ENCODE measurements around the gene KLC3.

The KLC3 gene

GRCh38 chr19:45368127-45368526 lies 27.6 kb downstream of the KLC3 start:
- no peaks in the 10 kb centered on the region for H3K27me3 ChIP-seq
- no peak overlapping the region for H3K4me3 ChIP-seq (ENCODE audit: low read depth in 1 of 2, low read length in 1 of 2)
- peaks cover 7% of the 10 kb centered on the region for H3K36me3 ChIP-seq
- peaks cover 11 to 14% of the 10 kb centered on the region in 2 experiments for H3K4me1 ChIP-seq (ENCODE audit: control insufficient read depth in 1 of 2, insufficient read depth in 1 of 2, low read depth in 1 of 2, low read length in 1 of 2)
- H3K27ac ChIP-seq, result no peak overlapping the region
- TF ChIP-seq CTCF (IDR thresholded peaks at IDR 0.05), result no peak
- H3K9me3 ChIP-seq, result no peaks in the 10 kb centered on the region

- TF ChIP-seq CTCF (IDR thresholded peaks at IDR 0.05), result no peak
- peaks cover 11 to 14% of the 10 kb centered on the region in 2 experiments for H3K4me1 ChIP-seq (ENCODE audit: control insufficient read depth in 1 of 2, insufficient read depth in 1 of 2, low read depth in 1 of 2, low read length in 1 of 2)
- H3K4me3 ChIP-seq (ENCODE audit: low read depth in 1 of 2, low read length in 1 of 2), result no peak overlapping the region
- H3K27ac ChIP-seq, result no peak overlapping the region
- H3K36me3 ChIP-seq, result peaks cover 2% of the 10 kb centered on the region
- H3K27me3 ChIP-seq, result no peaks in the 10 kb centered on the region
- H3K9me3 ChIP-seq, result no peaks in the 10 kb centered on the region
Measured at GRCh38 chr19:45368737-45369340, 28.3 kb downstream of the KLC3 start.

- no peaks in the 10 kb centered on the region for H3K36me3 ChIP-seq
- H3K4me1 ChIP-seq (ENCODE audit: control insufficient read depth in 1 of 2, insufficient read depth in 1 of 2, low read depth in 1 of 2, low read length in 1 of 2), result peaks cover 11 to 14% of the 10 kb centered on the region in 2 experiments
- no peak for TF ChIP-seq CTCF (IDR thresholded peaks at IDR 0.05)
- H3K27ac ChIP-seq, result peak within 1 kb of the TSS; percentile 69
- H3K27me3 ChIP-seq, result no peaks in the 10 kb centered on the region
- peak within 1 kb of the TSS; percentile 58 to 91 for H3K4me3 ChIP-seq (ENCODE audit: low read depth in 1 of 2, low read length in 1 of 2)
- H3K9me3 ChIP-seq, result no peaks in the 10 kb centered on the region
Measured at GRCh38 chr19:45370410-45371204, 30.1 kb downstream of the KLC3 start, which contains the start of gene ERCC2. Gene ERCC2, minus strand, starts transcription at chr19:45370573. Its CDS starts 33 bp downstream, at chr19:45370540.

GRCh38 chr19:45376045-45376724 lies 35.6 kb downstream of the KLC3 start:
- peaks cover 7% of the 10 kb centered on the region for H3K27me3 ChIP-seq
- no peaks in the 10 kb centered on the region for H3K9me3 ChIP-seq
- no peak for TF ChIP-seq CTCF (IDR thresholded peaks at IDR 0.05)
- H3K4me1 ChIP-seq (ENCODE audit: control insufficient read depth in 1 of 2, insufficient read depth in 1 of 2, low read depth in 1 of 2, low read length in 1 of 2), result peaks cover 2% of the 10 kb centered on the region in 2 experiments
- no peak overlapping the region for H3K27ac ChIP-seq
- no peaks in the 10 kb centered on the region for H3K36me3 ChIP-seq
- no peak overlapping the region for H3K4me3 ChIP-seq (ENCODE audit: low read depth in 1 of 2, low read length in 1 of 2)

GRCh38 chr19:45380107-45380506 lies 39.6 kb downstream of the KLC3 start:
- no peak for TF ChIP-seq CTCF (IDR thresholded peaks at IDR 0.05)
- H3K27me3 ChIP-seq, result peaks cover 24% of the 10 kb centered on the region
- no peak overlapping the region for H3K4me3 ChIP-seq (ENCODE audit: low read depth in 1 of 2, low read length in 1 of 2)
- no peak overlapping the region for H3K27ac ChIP-seq
- no peaks in the 10 kb centered on the region for H3K4me1 ChIP-seq (ENCODE audit: control insufficient read depth in 1 of 2, insufficient read depth in 1 of 2, low read depth in 1 of 2, low read length in 1 of 2)
- no peaks in the 10 kb centered on the region for H3K36me3 ChIP-seq
- no peaks in the 10 kb centered on the region for H3K9me3 ChIP-seq

Measured in neutrophil (primary cell).